Stimulated activated CD8-positive, alpha-beta memory T cell treated with anti-CD3 and anti-CD28 coated beads, Interleukin-7, amount 100 ng/mL, for 24 hours (primary cell): ENCODE results near the gene BCL2L13.
"Not testable (repeated sequence)": the region's sequence is repeated elsewhere in the genome, so short reads cannot be mapped to it uniquely, and the experiment has no call there.

ENCODE experiments used
- DNase-seq: peaks from one replicate; pipeline ENCODE4 v3.0.0-alpha.2; 2020; ENCODE audit warnings: low read depth

The BCL2L13 gene

GRCh38 chr22:17764036-17764435 is 125.5 kb downstream of the BCL2L13 start:
- DNase-seq = no peak

GRCh38 chr22:17764852-17765251 is 126.3 kb downstream of the BCL2L13 start:
- not testable (repeated sequence) for DNase-seq

GRCh38 chr22:17767233-17768065 is 128.9 kb downstream of the BCL2L13 start:
- no peak for DNase-seq

DNA sequence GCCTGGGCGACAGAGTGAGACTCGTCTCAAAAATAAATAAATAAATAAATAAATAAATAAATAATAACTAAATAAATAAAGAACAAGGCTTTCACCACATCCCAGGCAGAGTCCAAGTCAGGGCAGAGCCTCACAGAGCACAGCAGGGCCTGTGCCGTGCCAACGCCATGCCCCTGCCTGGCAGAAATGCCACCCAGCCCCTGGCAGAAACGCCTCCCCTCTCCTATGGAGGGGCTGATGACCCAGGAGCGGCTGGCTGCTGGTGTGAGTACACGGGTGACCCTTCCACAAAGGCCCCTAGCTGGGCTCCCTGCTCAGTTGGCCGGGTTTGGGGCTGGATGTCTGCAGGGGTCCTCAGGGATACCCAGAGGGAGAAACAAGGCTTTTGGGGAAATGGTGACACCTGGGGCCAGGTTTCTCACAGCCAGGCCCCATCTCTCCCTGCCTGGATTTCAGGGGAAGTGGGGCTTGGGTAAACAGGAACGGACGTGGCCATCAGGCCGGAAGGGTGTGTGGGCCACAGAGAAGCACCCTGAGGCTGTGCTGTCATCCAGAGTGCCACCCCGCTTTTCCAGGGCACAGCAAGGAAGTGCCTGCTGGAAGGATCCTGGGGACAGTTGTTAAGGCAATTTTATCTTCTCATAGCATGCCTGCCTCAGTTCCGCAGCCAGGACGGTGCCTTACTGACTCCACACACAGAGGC is 130.6 kb downstream of the BCL2L13 start:
- DNase-seq = no peak

- DNase-seq = no peak
Observed at GRCh38 chr22:17769716-17770082, 131.1 kb downstream of the BCL2L13 start.

DNA sequence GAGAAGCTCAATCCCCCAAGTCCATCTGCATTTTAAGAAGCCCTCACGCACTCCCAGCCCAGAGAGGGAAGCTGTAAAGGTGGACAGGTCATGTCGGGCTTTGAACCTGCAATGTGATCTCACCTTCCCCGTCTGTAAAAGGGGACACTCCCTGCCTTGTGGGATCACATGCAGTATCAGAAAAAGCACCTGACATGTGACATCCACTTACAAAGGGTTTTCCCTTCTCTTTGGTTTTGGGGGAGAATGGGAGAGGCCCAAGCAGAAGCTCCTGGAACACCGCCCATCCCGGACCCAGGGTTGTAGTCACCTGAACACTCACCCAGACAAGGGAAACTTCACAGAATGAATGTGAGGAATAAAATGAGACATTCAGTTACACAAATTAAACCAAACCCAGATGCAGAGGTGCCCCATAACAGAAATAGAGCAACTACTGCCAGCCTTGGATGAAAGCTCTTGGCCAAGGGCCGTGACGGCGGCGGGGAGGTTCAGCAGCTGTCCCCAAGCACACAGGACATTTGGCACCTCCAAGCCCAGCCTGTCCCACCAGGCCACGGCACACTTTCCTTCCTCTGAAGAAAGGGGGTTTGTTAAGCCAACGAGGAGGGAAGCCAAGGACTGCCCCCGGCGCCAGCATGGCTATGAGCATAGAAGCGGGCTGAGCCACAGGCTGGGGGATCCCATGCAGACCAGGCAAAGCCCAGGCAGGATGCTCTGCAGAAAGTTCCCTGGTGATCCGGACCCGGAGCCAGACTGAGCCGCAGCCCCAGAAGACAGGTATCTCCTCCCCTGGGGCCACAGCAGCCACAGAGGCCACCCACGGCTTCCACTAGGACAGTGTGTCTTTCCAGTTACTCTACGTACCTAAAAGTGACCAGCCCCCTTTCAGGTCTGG is 131.9 kb downstream of the BCL2L13 start:
- no peak for DNase-seq

- DNase-seq = no peak
Observed at GRCh38 chr22:17772249-17772957, 133.8 kb downstream of the BCL2L13 start.

- DNase-seq = no peak
Observed at GRCh38 chr22:17772958-17773605, 134.5 kb downstream of the BCL2L13 start.

DNA sequence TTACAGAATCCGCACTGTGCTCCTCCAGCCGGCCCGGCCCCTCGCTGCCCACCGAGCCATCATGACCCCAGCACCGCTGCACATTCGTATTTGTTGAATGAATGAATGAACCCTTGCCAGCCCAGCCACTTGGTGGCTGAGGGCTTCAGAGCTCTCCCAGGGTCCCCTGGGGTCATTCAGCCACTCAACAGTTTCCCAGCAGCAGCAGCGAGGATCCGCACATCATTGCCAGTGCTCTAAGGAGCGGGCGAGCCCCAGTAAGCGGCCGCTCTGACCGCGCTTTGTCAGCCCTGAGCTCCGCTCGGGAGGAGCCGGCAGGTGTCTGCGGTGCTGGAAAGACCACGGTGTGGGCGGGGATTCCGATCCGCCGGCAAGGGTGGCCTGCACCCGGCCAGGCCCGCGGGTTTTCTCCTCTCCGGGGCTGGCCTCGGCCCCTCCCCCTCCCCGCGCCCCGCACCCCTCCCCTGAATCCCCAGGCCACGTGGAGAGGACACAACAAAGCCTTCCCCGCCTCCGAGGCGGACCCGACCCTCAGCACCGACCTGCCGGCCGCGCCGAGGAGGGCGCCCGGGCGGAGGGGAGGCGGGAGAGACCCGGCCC is 135.1 kb downstream of the BCL2L13 start:
- no peak for DNase-seq

DNA sequence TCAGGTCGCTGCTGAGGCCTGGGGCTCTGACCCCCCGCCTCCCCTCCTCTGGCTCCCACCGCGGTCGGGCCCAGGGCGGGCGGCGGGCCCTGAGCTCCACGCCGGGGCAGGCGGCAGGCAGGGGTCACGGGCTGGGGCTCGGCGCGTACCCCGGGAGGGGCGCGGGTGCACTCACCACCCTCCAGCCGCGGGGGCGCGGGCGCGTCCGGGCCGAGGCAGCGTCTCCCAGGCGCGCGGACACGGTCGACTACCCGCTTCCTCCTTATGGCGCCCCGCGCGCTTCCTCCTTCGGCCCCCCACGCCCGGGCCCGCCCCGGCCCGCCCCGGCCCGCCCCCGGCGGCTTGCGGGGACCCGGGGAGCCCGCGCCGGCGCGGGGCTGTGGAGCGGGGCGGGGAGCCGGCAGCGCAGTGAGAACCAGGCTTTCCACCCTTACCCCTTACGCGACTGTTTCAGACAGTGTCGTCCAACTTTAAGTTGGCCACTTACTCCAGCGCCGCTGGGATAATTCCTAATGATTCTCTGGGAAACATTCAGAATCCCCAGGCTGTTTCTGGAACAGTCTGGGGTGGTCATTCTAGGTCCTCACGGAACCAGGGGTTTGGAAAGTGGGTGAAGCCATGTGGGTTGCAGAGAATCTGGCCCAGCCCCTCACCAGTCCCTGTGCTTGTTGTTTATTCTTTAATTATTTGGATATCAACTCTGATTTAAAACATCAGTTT is 135.8 kb downstream of the BCL2L13 start, which contains the start of gene BID:
Gene BID (minus strand): TSS at position 264 of the 720 bp plus-strand sequence. CDS start 24,353 bp downstream, outside the sequence.
- DNase-seq = no peak

DNA sequence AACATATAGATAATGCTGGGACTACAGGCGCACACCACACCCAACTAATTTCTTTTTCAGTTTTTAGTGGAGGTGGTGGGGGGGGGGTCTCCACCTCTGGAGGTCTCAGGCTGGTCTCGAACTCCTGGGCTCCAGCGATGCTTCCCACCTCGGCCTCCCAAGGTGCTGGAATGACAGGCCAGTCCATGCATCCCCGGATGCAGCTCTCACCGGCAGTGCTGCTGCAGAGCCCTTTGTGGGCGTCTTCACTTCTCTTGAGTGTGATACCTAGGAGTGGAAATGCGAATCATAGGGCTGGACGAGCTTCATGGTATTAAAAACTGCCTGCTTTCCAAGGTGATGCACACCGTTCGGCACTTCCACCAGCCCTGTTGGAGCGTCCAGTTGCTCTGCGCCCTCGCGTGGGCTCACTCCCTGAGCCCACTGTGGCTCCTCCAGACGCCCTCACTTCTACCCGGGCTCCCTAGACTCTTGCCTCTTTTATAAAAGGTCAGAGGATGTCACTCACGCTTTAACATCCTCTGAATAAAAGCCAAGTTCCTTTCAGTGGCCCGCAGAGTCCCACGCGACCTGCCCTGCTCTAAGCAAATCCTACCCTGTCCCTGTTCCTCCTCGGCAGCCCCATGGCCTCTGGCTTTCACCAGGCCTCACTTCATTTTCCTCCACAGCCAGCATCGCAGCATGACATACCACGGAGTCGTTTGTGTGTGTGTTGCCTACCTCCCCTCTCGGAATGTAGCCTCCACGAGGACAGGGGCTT is 136.5 kb downstream of the BCL2L13 start:
- no peak for DNase-seq

GRCh38 chr22:17775781-17776465 is 137.4 kb downstream of the BCL2L13 start:
- no peak for DNase-seq

GRCh38 chr22:17777005-17777716 is 138.6 kb downstream of the BCL2L13 start:
- no peak for DNase-seq

- no peak for DNase-seq
Observed at GRCh38 chr22:17777717-17778044, 139.1 kb downstream of the BCL2L13 start.

- DNase-seq = no peak
Observed at GRCh38 chr22:17778412-17778976, 139.9 kb downstream of the BCL2L13 start.

DNA sequence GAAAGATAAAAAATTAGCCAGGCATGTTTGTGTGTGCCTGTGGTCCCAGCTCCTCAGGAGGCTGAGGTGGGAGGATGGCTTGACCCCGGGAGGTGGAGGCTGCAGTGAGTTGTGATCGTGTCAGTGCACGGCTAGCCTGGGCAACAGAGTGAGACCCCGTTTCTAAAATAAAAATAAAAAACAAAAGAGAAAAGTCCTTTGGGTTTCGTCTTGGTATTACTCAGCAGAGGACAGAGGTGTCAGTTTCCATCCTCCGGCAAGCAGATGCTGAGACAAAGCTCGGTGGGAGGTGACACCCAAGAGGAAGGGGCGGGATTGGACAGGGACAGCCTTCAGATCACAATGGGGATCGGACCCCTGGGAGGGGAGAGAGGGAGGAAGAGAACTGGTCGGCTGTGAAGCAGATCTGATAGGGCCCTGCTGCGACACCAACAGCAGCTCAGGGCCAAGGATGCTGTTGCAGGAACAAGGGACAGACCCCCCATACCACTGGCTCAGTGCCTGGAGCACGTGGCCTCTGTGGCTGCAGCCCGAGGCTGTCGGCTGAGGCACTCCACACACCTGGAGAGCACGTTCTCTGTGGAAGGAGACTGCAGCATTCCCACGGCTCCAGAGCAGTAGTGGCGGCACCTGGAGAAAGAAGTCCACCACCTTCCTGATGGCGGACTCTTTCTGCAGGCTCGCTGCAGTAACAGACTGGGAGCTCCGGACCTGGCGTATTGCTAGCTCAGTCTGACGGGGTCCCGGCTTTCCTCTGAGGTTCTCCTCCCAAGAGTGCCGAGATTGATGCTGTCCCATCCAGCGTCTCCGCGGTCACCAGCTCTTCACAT is 140.9 kb downstream of the BCL2L13 start:
- DNase-seq = no peak
